GM20000 (cell line): ENCODE measurements around the gene KCNK1.
A peak's percentile ranks its signal among the peaks of the same experiment; 100 is the strongest.
"Not testable (repeated sequence)": the region's sequence is repeated elsewhere in the genome, so short reads cannot be mapped to it uniquely, and the experiment has no call there.

Source experiments
- DNase-seq: peaks from one replicate; pipeline ENCODE4 v3.0.0; 2012; ENCODE audit warnings: low spot score
- TF ChIP-seq, protein P1 (sequence below): IDR thresholded peaks from 2 replicates; pipeline ENCODE4 v1.5.1; 2012; ENCODE audit warnings: mild to moderate bottlenecking, control low read depth; ENCODE audit errors: extremely low read depth, missing control alignments

KCNK1 gene

DNA sequence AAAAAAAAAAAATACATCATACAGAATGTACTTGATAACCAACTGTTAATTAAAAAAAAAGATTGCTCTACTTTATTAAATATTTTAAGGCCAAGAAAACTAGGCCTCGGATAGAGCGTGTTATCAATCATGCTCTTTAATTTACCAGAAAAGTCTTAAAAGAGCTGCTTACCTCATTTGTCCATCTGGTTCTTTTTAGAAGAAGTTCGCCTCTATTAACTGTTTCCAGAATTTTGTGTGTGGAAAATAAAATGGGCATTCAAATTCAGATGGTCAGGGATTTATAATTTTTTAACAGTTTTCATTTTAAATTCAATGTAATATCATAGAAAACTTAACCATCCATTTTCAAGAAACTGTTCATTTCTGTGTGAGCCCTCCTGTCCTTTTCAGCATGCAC lies 53.8 kb downstream of the KCNK1 start:
- TF ChIP-seq, protein P1, sequence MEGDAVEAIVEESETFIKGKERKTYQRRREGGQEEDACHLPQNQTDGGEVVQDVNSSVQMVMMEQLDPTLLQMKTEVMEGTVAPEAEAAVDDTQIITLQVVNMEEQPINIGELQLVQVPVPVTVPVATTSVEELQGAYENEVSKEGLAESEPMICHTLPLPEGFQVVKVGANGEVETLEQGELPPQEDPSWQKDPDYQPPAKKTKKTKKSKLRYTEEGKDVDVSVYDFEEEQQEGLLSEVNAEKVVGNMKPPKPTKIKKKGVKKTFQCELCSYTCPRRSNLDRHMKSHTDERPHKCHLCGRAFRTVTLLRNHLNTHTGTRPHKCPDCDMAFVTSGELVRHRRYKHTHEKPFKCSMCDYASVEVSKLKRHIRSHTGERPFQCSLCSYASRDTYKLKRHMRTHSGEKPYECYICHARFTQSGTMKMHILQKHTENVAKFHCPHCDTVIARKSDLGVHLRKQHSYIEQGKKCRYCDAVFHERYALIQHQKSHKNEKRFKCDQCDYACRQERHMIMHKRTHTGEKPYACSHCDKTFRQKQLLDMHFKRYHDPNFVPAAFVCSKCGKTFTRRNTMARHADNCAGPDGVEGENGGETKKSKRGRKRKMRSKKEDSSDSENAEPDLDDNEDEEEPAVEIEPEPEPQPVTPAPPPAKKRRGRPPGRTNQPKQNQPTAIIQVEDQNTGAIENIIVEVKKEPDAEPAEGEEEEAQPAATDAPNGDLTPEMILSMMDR: no peak

DNA sequence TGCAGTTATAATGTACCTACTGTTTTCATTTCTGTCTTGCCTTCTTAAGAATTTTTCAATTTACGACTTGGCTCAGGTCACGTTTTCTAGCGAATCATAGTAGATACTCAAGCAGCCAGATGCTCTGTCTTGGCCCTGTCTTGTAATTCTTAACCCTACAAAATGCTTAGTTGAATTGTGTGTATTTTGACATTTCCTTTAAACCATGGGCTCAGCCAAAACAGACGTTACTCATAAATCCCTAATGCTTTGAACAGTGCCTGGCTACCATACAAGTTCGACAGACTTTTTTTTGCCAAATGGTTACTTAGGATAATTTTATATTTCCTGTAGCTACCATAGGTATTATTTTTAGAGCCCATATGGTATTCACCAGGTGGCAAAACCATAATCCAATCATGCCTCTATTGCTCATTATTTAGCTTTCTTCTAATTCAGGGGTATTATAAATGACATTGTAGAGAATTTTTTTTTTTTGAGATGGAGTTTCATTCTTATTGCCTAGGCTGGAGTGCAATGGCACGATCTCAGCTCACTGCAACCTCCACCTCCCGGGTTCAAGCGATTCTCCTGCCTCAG lies 54.3 kb downstream of the KCNK1 start:
- no peak for DNase-seq
- TF ChIP-seq, protein P1: no peak

More for the DNA sequence above, 53.8 kb downstream of the KCNK1 start:
- DNase-seq: no peak

DNA sequence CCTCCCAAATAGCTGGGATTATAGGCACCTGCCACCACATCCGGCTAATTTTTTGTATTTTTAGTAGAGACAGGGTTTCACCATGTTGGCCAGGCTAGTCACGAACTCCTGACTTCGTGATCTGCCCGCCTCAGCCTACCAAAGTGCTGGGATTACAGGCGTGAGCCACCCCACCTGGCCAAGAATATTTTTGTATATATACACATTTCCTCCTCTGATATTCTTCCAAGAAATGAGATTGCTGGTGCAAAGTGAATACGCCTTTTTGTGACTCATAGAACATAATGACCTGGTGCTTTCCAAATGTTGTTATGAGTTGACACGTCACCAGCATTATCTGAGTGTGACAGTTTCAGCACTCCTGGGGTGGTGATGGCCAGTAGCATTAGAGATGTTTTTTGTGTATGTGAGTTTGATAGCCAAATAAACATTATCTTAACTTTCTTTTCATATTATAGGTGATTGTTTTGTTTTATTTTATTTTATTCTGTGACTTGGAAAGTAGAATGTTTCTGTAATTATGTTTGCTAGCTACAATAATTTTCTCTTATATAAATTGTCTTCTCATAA lies 54.9 kb downstream of the KCNK1 start:
- TF ChIP-seq, protein P1: no peak
- peak; percentile 49 for DNase-seq

DNA sequence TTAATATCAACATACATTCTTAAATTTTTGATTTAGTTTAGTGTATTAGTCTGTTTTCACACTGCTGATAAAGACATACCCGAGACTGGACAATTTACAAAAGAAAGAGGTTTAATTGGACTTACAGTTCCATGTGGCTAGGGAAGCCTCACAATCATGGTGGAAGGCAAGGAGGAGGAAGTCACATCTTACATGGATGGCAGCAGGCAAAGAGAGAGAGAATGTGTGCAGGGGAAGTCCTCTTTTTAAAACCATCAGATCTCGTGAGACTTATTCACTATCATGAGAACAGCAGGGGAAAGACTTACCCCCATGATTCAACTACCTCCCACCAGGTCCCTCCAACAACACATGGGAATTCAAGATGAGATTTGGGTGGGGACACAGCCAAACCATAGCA lies 56.5 kb downstream of the KCNK1 start:
- DNase-seq: not testable (repeated sequence)

DNA sequence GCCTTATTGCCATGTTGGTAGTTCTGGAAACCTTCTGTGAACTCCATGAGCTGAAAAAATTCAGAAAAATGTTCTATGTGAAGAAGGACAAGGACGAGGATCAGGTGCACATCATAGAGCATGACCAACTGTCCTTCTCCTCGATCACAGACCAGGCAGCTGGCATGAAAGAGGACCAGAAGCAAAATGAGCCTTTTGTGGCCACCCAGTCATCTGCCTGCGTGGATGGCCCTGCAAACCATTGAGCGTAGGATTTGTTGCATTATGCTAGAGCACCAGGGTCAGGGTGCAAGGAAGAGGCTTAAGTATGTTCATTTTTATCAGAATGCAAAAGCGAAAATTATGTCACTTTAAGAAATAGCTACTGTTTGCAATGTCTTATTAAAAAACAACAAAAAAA lies 57.4 kb downstream of the KCNK1 start:
- DNase-seq: no peak
- TF ChIP-seq, protein P1: no peak

DNA sequence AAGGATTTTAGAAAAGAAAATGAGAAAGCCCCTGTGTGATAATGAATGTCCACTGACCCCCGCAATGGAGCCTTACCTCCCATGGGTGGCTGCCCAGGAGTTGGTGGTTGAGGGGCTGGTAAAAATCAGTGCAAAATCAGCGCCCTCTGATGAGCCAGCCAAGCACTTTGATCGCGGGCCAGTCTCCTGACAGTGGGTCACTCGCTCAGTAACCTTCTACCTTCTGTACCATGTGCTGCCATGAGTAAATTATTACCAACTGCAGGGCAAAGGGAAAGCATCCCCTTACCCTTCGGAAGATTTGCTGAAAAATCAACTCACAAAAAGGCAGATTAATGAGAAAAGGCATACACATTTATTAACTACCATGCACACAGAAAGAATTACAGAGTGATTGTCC lies 58.8 kb downstream of the KCNK1 start:
- TF ChIP-seq, protein P1: no peak
- no peak for DNase-seq

DNA sequence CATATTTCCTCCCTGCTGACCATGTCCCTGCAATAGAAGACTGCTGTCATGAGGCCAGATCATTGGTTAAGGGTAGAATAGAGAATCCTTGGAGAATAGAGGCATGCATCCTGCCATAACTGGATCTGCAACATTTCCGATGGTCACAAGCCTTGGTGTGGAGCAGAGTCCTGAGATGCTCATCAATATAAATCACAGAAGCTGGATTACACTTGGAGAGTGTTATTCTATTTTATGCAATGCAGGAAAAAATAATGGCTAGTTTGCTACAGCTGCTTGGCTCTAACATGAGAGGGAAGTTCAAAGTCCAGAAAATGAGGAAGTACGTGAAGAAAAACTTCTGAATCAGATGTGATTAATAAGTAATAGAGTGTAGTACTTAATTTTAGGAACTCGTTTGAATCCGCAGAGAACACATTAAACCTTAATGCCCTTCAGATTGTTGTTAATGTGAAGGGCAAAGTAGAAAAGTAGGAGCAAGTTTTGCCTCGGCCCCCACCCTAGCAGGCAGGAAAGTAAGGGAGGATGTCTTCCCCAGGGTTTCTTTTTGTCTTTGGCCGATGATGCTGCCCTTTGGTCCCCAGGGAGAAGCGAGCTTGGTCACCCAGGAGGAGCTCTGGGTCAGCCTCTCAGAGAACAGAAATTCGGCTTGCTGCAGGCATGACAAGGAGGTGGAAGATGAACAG lies 59.5 kb downstream of the KCNK1 start:
- TF ChIP-seq, protein P1: no peak
- peak; percentile 22 for DNase-seq
